AML-193 (cell line): Measurements from ENCODE around the gene WIPI1.
A peak's percentile ranks its signal among the peaks of the same experiment; 100 is the strongest.
"Not testable (repeated sequence)": the region's sequence is repeated elsewhere in the genome, so short reads cannot be mapped to it uniquely, and the experiment has no call there.

ENCODE experiments used
- DNase-seq, 2 experiments: peaks; one replicate each; lab custom pipeline; 2025; lab: John Stamatoyannopoulos, UW

The WIPI1 gene

GRCh38 chr17:68383443-68384321, 73.6 kb downstream of the WIPI1 start:
- peak; percentile 71 to 74 for DNase-seq

- no peak for DNase-seq
These were observed 74.2 kb downstream of the WIPI1 start for GRCh38 chr17:68383120-68383442.

GRCh38 chr17:68382582-68383085, 74.7 kb downstream of the WIPI1 start:
- DNase-seq, result no peak

GRCh38 chr17:68381076-68381900, 76.0 kb downstream of the WIPI1 start:
- no peak for DNase-seq

GRCh38 chr17:68379692-68380677, 77.3 kb downstream of the WIPI1 start:
- no peak for DNase-seq

- no peak for DNase-seq
These were observed 78.2 kb downstream of the WIPI1 start for GRCh38 chr17:68379177-68379510.

GRCh38 chr17:68378268-68379176, 78.8 kb downstream of the WIPI1 start:
- DNase-seq, result no peak

GRCh38 chr17:68377771-68378267, 79.5 kb downstream of the WIPI1 start:
- DNase-seq, result no peak

- DNase-seq, result not testable (repeated sequence)
These were observed 81.1 kb downstream of the WIPI1 start for GRCh38 chr17:68376178-68376577.

- no peak for DNase-seq
These were observed 81.7 kb downstream of the WIPI1 start for GRCh38 chr17:68375566-68375965.
